Measurements from ENCODE around the gene CCDC92. TPM values are rescaled to one million over a fixed set of nuclear protein-coding genes. Genes with fewer than 3 reads are reported as not detected.
"Not testable (repeated sequence)": the region's sequence is repeated elsewhere in the genome, so short reads cannot be mapped to it uniquely, and the experiment has no call there.

Gene CCDC92
- total RNA-seq, 1 donor from 2014 or later, result 15.0 TPM

DNA sequence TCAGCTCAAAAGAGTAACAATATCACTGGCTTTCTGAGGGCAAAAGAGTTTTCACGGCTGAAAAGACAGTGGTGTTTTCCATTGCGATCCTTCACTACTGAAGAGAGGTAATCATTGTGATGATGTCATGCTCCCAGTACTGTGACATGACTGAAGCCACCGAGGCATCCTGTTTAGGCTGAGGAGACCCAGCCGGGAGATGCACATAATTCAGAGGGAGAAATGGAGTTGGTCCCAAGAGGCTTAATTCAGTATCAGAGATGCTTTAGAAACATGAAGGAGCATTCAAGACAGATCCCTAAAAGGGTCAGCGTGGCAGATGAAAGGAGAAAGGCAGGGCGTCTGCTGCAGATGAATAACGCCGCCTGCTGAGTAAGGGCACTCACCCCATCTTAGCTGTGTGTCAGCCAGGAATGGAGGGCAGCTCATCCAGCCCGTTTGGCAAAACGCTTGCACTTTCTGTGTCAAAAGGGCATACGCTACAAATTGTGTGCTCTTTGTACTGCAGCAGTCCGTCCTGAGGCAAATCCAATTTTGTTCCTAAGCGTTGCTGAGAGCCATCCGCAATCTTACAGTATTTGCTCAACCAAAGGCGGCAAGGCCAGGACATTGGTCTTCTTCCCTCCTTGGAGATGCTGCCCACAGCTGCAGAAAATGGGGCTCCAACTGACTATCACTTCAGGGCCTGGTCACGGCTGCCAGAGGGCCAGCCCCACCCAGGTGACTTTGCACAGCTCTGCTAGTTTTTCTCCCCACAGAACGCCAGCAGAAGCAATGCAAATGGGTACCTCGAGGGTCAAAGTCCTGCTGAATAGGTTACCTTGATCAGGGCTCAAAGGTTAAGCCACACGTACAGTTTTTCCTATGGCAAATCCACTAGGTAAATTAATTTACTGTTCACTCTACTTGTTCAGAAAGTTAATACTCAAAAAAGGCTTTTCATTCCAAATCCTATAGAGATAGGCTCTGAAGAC, 23.5 kb downstream of the CCDC92 start:
- DNase-seq, result no peak

GRCh38 chr12:123948401-123948795, 24.2 kb downstream of the CCDC92 start:
- DNase-seq, result no peak

DNA sequence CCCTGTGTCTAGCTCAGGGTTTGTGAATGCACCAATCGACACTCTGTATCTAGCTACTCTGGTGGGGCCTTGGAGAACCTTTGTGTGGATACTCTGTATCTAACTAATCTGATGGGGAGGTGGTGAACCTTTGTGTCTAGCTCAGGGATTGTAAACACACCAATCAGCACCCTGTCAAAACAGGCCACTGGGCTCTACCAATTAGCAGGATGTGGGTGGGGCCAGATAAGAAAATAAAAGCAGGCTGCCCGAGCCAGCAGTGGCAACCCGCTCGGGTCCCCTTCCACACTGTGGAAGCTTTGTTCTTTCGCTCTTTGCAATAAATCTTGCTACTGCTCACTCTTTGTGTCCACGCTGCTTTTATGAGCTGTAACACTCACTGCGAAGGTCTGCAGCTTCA, 25.1 kb downstream of the CCDC92 start:
- not testable (repeated sequence) for DNase-seq

DNA sequence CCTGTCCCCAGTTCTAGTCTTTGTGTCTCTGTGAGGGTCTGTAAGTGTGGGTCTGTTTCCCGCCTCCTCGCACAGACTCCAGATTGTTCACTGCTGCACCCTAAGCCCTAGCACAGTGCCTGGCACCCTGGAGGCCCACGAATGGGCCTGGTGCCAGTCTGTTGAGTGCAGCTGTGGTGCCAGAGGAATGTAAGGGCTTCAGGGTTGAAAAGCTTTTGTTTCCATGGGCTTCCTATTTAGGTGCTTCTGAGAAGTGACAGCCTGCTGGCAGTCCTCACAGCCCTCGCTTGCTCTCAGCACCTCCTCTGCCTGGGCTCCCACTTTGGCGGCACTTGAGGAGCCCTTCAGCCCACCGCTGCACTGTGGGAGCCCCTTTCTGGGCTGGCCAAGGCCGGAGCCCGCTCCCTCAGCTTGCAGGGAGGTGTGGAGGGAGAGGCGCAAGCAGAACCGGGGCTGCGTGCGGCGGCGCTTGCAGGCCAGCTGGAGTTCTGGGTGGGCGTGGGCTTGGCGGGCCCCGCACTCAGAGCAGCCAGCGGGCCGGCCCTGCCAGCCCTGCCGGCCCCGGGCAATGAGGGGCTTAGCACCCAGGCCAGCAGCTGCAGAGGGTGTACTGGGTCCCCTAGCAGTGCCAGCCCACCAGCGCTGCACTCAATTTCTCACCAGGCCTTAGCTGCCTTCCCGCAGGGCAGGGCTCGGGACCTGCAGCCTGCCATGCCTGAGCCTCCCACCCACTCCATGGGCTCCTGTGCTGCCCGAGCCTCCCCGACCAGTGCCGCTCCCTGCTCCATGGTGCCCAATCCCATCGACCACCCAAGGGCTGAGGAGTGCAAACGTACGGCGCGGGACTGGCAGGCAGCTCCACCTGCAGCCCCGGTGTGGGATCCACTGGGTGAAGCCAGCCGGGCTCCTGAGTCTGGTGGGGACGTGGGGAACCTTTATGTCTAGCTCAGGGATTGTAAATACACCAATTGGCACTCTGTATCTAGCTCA, 25.8 kb downstream of the CCDC92 start:
- DNase-seq, result not testable (repeated sequence)

DNA sequence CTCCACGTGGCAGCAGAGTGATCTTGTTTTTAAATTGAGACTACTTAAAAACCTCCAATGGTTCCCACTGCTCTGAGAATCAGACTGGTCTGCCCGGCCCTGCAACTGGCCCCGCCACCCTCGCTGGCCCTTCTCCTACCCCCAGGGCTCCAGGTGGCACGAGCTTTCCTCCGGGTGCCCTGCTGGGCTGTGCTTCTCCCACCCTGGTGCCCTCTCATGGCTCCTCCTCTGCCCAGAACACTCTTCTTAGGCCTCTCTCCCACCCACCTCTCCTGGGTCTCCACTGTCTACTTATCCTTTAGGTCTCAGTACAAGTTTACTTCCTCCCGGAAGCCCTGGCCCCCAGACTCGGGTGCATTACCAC, 26.5 kb downstream of the CCDC92 start:
- DNase-seq, result no peak

GRCh38 chr12:123945287-123946151, 27.1 kb downstream of the CCDC92 start:
- no peak for DNase-seq

DNA sequence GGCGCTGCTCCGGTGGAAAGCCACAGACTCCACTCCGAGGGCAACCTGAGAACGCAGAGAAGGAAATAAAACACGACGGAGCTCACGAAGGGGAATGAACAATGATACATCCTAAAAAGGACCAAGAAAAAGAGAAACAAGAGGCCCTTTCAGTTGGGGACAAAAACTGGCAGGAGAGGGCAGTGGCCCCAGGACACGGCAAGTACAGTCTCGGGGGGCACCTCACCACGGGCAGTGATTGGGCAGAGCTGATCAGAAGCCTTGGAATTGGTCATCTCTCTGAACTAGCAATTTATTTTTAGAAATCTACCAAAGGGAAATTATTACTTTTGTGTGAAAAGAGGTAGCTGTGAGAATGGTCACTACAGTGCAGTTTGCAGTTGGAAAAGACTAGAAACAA, 27.9 kb downstream of the CCDC92 start:
- DNase-seq, result no peak

GRCh38 chr12:123943816-123944215, 28.8 kb downstream of the CCDC92 start:
- DNase-seq, result no peak

GRCh38 chr12:123942911-123943648, 29.6 kb downstream of the CCDC92 start:
- no peak for DNase-seq

GRCh38 chr12:123942238-123942653, 30.4 kb downstream of the CCDC92 start:
- DNase-seq, result peak; percentile 74

- no peak for DNase-seq
Observed at GRCh38 chr12:123941624-123942237, 30.9 kb downstream of the CCDC92 start.

DNA sequence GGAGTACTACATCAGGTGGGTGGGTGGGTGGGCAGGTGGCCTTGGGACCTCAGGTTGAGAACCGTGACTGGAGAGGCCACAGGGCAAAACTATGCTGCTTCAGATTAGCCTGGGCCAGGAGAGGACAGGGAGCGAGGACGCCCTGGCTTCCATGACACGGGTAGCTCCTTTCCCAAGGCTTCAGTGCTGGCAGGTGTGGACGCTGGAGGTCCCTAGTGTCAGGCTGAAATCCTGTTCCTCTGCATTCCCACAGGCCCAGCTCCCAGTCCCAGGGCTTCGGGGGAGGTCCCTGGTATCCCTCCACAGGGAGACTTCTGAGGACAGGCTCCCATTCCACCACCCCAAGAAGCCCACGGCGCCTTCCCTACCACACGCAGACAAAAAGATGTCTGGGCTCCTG, 31.6 kb downstream of the CCDC92 start:
- no peak for DNase-seq

GRCh38 chr12:123940627-123940966, 32.0 kb downstream of the CCDC92 start:
- no peak for DNase-seq

GRCh38 chr12:123939716-123940626, 32.7 kb downstream of the CCDC92 start:
- DNase-seq, result peak; percentile 56

- DNase-seq, result no peak
Observed at GRCh38 chr12:123938679-123939480, 33.8 kb downstream of the CCDC92 start.

- DNase-seq, result no peak
Observed at GRCh38 chr12:123937707-123938591, 34.7 kb downstream of the CCDC92 start.

DNA sequence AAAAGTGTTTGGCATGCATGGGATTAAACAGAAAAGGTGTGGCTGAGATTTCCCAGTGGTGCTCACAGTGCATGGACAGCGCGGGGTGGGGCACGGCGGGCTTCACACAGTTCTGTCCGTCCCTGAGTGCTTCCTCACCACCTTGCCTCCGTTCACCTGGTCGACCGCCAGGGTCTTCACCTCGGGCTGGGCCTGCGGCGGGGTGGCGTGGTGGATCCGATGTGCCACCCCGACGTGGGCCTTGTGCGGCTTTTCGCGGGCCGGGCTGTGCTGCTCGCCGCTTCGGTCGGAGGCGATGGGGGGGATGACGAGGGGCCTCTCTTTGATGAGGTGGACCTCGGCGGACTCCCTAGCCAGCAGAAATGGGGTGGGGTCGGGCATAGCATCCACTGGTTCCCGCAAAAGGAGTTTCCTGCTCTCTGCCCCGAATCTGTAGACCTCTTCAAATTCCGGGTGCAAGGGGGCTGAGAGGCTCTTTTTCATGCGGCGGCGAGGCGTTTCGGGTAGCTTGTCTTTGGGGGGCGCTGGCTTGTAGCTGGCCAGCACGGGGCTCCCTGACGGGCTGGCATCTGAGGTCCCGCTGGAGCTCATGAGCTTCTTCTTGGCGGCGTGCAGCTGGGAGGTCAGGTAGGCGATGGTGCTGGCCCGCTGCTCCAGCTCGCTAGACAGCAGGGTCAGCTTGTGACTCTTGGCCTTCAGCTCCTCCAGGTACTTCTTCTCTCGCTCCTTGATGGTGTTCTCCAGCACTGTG, 35.5 kb downstream of the CCDC92 start:
- DNase-seq, result no peak

All from occipital lobe (tissue), 2 donors.